Measurements from ENCODE around the gene GNG12. TPM values are rescaled to one million over a fixed set of nuclear protein-coding genes. Genes with fewer than 3 reads are reported as not detected.

GNG12 gene
- total and polyA plus RNA-seq, 9 of the 15 experiments (the other 6 are each of a cell fraction or from before 2014, with no cell fraction given) = 2.6 to 6.0 (median 4.1) TPM

DNA sequence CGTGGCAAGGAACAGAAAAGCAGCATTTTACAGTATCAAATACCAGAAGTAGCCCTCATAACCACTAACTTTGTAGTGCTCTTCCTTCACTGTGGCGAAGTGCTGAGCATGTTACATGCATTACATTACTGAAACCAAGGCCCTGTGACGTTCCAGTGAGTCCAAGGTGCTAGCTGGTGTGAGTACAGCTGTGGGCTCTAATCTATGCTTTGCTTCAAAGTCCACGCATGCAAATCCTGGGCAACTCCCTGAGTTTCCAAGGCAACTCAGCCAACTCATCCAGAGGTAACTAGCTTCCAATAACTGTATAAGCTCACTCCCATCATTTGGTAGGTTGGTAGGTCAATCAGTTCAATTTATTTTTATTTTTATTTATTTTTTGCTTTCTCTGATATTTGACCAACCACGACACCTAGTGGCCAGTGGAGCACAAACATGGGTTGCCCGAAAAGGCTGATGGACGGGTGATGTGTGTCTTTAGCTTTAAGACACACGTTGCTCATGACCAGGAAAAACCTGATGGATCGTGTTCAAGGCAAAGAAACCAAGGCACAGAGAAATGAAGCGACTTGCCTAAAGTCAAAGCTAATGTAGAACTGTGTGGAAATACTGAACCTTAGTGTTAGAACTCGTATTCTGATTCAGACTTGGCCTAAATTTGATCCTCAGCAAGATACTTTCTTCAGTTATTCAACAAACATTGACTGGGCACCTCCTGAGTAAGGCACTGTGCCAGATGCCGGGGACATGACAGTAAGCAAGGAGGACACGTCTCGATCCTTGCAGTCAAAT, 73.0 kb downstream of the GNG12 start (continued):
- TF ChIP-seq ETV6 (IDR thresholded peaks at IDR 0.05; ENCODE audit: borderline replicate concordance in 1 of 2, low read depth in 2 of 2, low read length in 1 of 2) (no peak), ETV6 (CRISPR knock-in tag; IDR thresholded peaks at IDR 0.05; ENCODE audit: borderline replicate concordance) (no peak), CBFB (CRISPR knock-in tag; IDR thresholded peaks at IDR 0.05) (no peak), MCM3 (IDR thresholded peaks at IDR 0.05) (no peak), ZNF507 (tag; conservative IDR thresholded peaks at IDR 0.05) (no peak), ZNF224 (CRISPR knock-in tag; IDR thresholded peaks at IDR 0.05) (no peak), L3MBTL2 (IDR thresholded peaks at IDR 0.05) (peak; percentile 32; the same call in 1 of the 2 replicates), COPS2 (conservative IDR thresholded peaks at IDR 0.05) (no peak), TEAD2 (tag; IDR thresholded peaks at IDR 0.05) (no peak), CBX3 (IDR thresholded peaks at IDR 0.05; ENCODE audit: borderline replicate concordance in 1 of 2, low read length in 2 of 2) (0 out of 3 replicates have a peak, but pooled peaks of 1 of the 2 experiments have one; percentile 11), LEF1 (IDR thresholded peaks at IDR 0.05) (no peak), ZBED1 (IDR thresholded peaks at IDR 0.05) (no peak), GATAD2A (IDR thresholded peaks at IDR 0.05) (no peak), ZNF696 (CRISPR knock-in tag; conservative IDR thresholded peaks at IDR 0.05) (no peak), PRPF4 (IDR thresholded peaks at IDR 0.05; ENCODE audit: insufficient read depth, low read depth, low read length, poor library complexity, severe bottlenecking) (no peak), CSDE1 (IDR thresholded peaks at IDR 0.05) (no peak), TSC22D4 (tag; IDR thresholded peaks at IDR 0.05) (no peak), HLTF (IDR thresholded peaks at IDR 0.05) (no peak), SMAD3 (CRISPR knock-in tag; conservative IDR thresholded peaks at IDR 0.05) (no peak), ZNF764 (CRISPR knock-in tag; IDR thresholded peaks at IDR 0.05; ENCODE audit: low read depth) (no peak), NFRKB (IDR thresholded peaks at IDR 0.05; ENCODE audit: low read depth) (no peak)
- TF ChIP-seq, protein P1, sequence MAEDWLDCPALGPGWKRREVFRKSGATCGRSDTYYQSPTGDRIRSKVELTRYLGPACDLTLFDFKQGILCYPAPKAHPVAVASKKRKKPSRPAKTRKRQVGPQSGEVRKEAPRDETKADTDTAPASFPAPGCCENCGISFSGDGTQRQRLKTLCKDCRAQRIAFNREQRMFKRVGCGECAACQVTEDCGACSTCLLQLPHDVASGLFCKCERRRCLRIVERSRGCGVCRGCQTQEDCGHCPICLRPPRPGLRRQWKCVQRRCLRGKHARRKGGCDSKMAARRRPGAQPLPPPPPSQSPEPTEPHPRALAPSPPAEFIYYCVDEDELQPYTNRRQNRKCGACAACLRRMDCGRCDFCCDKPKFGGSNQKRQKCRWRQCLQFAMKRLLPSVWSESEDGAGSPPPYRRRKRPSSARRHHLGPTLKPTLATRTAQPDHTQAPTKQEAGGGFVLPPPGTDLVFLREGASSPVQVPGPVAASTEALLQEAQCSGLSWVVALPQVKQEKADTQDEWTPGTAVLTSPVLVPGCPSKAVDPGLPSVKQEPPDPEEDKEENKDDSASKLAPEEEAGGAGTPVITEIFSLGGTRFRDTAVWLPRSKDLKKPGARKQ (CRISPR knock-in tag; IDR thresholded peaks at IDR 0.05) = no peak
- TF ChIP-seq, protein P2, sequence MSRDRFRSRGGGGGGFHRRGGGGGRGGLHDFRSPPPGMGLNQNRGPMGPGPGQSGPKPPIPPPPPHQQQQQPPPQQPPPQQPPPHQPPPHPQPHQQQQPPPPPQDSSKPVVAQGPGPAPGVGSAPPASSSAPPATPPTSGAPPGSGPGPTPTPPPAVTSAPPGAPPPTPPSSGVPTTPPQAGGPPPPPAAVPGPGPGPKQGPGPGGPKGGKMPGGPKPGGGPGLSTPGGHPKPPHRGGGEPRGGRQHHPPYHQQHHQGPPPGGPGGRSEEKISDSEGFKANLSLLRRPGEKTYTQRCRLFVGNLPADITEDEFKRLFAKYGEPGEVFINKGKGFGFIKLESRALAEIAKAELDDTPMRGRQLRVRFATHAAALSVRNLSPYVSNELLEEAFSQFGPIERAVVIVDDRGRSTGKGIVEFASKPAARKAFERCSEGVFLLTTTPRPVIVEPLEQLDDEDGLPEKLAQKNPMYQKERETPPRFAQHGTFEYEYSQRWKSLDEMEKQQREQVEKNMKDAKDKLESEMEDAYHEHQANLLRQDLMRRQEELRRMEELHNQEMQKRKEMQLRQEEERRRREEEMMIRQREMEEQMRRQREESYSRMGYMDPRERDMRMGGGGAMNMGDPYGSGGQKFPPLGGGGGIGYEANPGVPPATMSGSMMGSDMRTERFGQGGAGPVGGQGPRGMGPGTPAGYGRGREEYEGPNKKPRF (IDR thresholded peaks at IDR 0.05; ENCODE audit: low read depth, low read length) = no peak
- TF ChIP-seq, protein P3, sequence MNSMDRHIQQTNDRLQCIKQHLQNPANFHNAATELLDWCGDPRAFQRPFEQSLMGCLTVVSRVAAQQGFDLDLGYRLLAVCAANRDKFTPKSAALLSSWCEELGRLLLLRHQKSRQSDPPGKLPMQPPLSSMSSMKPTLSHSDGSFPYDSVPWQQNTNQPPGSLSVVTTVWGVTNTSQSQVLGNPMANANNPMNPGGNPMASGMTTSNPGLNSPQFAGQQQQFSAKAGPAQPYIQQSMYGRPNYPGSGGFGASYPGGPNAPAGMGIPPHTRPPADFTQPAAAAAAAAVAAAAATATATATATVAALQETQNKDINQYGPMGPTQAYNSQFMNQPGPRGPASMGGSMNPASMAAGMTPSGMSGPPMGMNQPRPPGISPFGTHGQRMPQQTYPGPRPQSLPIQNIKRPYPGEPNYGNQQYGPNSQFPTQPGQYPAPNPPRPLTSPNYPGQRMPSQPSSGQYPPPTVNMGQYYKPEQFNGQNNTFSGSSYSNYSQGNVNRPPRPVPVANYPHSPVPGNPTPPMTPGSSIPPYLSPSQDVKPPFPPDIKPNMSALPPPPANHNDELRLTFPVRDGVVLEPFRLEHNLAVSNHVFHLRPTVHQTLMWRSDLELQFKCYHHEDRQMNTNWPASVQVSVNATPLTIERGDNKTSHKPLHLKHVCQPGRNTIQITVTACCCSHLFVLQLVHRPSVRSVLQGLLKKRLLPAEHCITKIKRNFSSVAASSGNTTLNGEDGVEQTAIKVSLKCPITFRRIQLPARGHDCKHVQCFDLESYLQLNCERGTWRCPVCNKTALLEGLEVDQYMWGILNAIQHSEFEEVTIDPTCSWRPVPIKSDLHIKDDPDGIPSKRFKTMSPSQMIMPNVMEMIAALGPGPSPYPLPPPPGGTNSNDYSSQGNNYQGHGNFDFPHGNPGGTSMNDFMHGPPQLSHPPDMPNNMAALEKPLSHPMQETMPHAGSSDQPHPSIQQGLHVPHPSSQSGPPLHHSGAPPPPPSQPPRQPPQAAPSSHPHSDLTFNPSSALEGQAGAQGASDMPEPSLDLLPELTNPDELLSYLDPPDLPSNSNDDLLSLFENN (IDR thresholded peaks at IDR 0.05; ENCODE audit: low read depth in 2 of 2, low read length in 2 of 2) = no peak

Data from K562 (cell line).